DMS79 (cell line): Measurements from ENCODE around the gene SH2D2A.

ENCODE experiments used
- DNase-seq: peaks from one replicate; lab custom pipeline; 2025; lab: John Stamatoyannopoulos, UW

Gene SH2D2A

DNA sequence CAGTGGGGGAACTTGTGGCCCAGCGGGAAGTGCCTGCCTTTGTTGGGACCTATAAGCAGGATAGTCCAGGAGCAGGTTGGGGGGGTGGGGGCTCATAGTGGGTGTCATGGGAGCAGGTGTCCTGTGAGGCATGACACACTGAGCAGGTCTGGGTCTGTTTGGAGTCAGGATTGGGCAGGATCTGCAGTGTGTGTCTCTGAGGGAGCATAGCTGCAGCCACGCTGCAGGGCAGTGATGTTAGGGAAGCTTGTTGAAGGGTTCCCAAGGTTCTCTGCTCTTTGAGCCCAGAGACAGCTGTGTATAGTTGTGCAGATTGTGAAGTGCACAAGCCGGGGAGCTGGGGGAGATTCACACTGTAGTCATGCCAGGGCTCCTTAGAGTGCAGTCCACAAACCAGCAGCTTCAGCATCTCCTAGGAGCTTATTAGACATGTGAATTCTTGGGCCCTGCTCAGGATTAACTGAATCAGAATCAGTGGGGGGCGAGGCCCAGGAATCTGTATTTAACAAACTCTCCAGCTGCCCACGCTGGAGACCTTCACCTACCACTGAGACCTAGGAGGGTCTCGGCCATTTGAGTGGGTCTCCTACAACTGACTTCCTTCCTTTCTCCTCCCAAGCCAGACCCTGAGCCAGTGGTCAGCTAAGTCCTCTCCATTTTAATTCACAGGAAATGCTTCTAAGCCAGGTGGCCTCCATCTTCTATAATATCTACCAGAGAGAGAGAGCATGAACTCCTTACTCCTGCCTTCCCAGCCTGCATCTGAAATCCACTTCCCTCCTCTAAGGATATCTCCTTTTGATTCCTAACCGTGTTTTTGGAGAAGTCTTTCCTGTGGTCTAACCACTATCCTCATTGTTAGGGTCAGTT, 31.2 kb upstream of the SH2D2A start:
- no peak for DNase-seq

DNA sequence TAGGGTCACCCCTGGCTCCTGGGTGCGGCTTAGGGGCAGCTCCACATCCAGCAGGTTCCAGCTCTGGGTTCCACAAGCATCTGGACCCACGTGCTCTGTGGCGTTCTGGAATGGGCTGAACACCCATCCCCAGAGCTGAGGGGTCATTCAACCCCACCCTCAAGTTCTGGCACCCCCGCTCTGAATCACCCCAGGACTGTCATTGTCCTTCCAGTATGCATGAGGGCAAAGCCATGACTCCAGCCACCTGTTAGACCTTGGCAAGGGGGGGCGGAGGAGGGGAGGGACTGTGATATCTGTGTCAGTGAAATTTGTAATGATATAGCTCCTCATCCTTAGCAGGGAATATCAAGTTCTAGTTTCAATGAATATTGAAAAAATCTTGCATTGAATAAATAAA, 30.0 kb upstream of the SH2D2A start:
- no peak for DNase-seq

DNA sequence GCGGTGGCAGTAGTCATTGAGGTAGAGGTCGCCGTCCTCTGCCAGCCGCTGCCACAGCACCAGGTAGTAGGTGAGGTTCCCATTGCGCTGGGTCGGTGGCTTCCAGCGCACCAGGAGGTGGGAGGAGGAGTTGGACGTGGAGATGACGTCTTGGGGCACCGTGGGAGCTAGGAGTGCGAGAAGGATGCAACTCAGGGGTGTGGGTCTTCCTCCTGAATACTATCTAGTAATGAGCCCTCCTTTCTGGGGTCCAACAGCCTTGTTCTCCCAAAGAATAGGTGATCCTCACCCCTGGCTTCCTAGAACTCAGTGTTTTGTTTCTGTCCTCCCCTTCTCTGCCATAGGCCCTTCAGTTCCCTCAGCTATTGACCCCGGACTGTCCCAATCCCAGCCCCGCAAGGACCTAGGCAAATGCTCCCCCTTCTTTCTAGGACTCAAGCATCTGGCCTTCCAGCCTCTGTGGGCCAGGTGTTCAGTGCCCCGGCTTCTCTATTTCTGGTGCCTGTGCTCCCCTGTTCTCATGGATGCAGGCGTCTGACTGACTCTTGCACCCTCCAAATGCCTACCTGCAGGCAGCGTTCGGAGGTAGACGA, 29.4 kb upstream of the SH2D2A start:
- DNase-seq, result no peak

GRCh38 chr1:156845055-156845952, 28.7 kb upstream of the SH2D2A start:
- DNase-seq, result no peak

DNA sequence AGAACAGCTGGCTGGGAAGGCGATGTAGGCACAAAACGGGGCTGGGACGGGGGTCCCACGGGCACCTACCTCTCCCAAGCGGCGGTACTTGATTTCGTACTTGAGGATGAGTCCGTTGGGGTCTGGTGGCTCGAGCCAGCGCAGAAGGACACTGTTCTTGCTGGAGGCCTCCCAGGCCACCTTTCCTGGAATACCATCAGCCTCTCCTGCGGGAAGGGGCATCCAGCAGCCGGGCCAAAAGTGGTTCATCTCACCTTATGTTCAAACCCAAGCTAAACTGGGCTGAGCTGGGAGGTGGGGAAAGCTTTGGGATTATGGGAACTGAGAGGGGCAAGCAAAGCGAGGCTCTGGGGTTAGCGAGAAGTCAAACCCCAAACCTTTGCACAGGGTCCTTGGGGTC, 28.0 kb upstream of the SH2D2A start:
- no peak for DNase-seq

DNA sequence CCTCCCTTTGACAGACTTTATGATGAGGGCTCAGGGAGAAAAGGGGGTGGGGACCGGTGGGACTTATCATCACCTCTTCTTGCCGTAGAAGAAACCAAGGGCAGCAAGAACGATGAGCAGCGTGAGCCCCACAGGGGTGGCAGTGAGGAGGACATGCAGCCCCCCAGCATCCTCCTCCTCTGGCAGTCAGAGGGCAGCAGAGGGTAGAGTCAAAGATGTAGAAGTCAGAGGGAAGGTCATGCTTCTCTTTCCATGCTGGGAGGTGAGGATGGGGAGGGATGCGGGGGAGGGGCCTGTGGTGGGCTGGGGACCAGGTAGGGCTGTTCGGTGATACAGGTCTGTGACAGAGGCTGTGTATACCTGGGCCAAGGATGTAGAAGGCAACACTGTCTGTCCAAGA, 27.5 kb upstream of the SH2D2A start:
- DNase-seq, result no peak

- no peak for DNase-seq
Observed at GRCh38 chr1:156842618-156843300, 26.1 kb upstream of the SH2D2A start.

GRCh38 chr1:156841295-156841855, 24.7 kb upstream of the SH2D2A start:
- no peak for DNase-seq

DNA sequence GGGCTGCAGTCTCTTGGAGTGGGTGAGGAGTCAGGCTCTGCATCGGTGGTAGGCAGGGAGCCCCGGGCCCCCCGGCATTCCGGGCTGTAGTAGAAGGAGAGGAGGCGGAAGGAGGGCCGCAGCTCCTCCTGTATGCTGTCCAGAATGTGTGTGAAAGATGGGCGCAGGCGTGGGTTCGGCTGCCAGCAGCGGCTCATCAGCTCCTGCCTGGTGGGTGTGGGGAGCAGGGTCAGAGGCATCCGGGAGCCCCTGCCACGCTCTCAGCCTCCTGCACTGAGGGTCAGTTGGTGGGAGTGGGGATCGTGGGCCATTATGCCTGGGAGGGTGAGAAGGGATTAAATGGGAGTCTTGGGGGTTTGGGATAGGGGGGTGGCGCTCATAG, 24.2 kb upstream of the SH2D2A start:
- no peak for DNase-seq

DNA sequence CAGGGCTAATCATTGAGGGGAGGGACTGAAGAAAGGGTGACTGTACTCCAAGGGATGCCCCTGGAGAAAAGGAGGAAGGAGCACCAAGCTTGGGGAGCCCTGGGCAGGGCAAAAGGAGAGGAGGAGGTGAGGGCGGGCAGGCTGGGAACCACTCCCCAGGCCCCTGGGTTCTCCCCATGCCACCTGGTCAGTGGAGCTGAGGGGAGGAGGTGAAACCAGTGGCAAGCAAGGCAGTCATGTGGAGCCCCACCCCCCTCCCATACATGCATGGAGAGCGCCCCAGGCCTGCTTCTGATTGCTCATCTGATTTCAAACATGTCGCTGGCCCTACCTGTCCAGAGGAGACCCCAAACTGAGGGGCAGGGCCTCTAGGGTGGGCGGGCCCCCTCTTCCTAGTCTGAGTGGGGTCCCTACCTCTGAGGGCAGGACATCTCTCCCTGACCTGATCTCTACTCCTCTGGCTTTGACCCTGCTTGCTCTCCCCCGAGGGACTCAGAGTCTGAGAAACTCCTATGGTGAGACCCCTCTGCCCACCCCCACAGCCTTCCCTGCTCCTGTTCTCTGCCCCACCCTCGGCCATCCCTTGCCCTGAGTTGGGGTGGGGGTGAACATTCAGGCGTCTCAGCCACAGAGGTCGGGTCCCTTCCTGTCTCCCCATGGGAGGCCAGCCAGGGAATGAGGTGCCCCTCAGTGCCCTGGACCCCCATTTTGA, 23.7 kb upstream of the SH2D2A start:
- no peak for DNase-seq

- peak; percentile 43 for DNase-seq
Observed at GRCh38 chr1:156839426-156840109, 22.9 kb upstream of the SH2D2A start.

GRCh38 chr1:156838972-156839371, 22.3 kb upstream of the SH2D2A start:
- no peak for DNase-seq

DNA sequence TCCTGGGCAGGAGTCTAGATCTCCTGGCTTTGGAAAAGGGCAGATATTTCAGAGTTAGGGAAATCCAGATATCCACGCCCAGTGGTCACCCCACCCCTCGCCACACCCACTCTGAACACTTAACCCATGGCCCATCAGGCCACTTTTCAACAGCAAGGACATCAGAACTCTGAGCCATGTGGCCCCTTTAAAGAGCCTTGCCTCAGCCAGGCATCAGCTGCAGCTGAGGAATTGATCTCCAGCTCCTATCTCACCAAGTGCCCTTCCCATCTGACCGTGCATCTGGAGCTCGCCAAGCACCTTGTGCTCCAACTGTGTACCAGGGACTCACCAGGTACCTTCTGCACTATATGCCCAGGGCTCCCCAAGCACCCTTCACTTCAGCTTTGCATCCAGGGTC, 20.2 kb upstream of the SH2D2A start:
- DNase-seq, result no peak

DNA sequence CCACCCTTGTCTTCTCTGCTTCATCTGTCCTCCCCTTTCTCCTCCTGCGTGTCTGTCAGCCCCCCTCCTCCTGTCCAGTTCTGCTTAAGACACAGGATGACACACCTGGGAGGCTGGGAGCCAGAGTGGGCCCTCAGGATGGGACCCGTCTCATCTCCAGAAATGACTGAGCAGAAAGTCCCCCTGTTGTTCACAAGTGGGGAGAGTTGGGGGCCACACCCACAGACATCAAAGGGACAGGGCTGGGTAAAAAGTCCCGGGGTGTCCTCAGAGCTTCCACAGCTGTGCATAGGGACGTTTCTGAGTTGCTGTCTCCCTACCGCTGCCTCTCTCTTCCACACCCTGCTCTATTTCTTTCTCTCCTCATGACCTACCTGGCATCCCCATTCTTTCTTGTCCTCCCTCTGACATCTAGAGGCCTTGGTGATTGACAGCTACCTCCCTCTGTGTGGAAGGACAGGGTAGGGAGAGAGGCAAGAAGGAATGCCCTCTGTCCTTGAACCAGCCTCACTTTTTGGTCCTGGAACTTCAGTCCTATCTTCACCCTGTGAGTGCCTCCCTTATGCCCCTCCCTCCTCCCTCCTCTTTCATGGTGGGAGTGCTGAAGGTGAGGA, 19.5 kb upstream of the SH2D2A start:
- DNase-seq, result no peak

DNA sequence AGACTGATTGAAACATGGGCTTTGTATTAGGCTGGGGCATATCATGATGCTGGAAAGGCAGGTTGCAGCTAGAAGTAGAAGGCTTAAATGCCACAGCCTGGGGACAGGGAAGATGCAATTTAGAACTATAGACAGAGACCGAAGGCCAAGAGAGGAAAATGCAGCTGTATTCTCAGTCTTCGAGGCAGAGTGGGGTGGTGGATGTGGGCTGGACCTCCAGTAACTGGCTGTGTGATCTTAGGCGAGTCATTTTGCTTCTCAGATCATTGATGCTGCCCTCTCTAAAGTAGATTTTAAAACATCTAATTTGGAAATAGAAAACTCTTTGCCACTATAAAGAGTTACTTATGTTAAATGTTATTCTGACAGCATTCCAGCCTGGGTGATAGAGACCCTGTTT, 17.7 kb upstream of the SH2D2A start:
- no peak for DNase-seq

DNA sequence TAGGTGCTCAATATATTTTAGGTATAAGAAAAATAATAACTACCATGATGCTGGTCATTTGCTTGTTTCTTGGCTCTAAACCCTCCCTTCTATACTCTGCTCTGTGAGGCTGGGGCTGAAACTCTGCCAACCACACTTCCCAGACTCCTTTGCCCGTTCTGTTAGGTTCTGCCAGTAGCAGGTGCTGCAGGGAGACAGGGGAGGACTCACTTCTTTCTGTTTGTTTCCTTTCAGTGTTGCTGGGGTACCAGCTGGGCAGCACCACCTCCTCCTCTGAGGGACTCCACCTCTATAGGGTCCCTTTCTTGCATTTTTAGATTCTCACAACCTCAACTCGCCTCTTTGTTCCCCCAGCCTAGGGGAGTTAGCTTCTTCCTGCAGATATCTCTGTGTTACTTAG, 17.0 kb upstream of the SH2D2A start:
- no peak for DNase-seq

DNA sequence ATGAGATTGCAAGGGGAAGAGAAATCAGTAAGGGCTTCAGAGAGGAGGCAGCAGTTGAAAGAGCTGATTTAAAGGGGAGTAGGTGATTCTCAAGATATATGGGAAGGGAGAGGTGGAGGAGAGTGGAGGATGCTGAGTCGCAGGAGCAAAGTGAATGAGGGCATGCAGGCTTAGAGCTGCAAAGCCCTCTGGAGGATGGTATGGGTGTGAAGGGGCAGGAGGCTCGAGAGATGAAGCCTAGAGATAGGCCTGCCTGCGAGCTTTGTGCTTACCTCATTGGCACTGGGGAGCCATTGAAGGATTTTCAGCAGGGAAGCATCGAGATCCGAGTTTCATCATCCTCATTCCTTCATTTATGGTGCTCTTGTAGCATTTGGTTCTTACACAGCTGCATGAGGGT, 15.8 kb upstream of the SH2D2A start:
- no peak for DNase-seq

GRCh38 chr1:156828400-156829124, 11.9 kb upstream of the SH2D2A start:
- no peak for DNase-seq

DNA sequence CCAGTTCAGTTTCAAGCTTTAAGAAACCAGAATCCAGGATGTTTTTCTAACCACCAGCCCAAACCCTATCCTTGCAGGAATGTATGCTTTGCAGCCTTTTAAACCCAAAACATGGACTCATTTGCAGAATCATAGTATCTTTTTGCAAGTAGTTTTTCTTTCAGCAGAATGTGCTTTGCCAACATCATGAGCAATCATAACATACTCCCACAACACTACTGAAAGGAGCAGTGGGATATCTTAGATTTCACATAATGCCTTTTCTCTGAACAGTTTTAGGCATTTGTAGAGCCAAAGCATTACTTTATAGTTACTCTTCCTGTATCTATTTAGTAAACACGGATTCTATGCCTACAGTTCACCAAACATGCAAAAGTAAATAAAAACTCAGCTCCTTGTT, 10.0 kb upstream of the SH2D2A start:
- no peak for DNase-seq
